Neural cell (in vitro differentiated cells): Measurements from ENCODE around the gene SND1. TPM values are rescaled to one million over a fixed set of nuclear protein-coding genes. Genes with fewer than 3 reads are reported as not detected.

Source experiments
- H2AFZ ChIP-seq: fragments of 200-600, 300-800 bp; sonication (generic), shearing (Covaris generic); 2 replicates; pipeline ENCODE4 v1.6.0; 2014; ENCODE audit warnings: low read depth, mild to moderate bottlenecking, antibody characterized with exemption, low read length, moderate library complexity
- H3F3A ChIP-seq: fragments of 200-600 bp; shearing (Covaris generic); 2 replicates; pipeline ENCODE4 v1.6.1; 2016; ENCODE audit warnings: mild to moderate bottlenecking, moderate library complexity, mixed read lengths, antibody characterized with exemption, low read length; ENCODE audit not compliant: insufficient read depth, poor library complexity, severe bottlenecking
- H3K27ac ChIP-seq: fragments of 200-600, 300-800 bp; sonication (generic), shearing (Covaris generic); 2 replicates; pipeline ENCODE4 v1.5.1; 2014; ENCODE audit warnings: mild to moderate bottlenecking, low read length, moderate library complexity
- H3K27me3 ChIP-seq: fragments of 300-800, 200-600 bp; sonication (generic), shearing (Covaris generic); 2 replicates; pipeline ENCODE4 v1.6.0; 2014; ENCODE audit warnings: mild to moderate bottlenecking, low read depth, low read length, moderate library complexity; ENCODE audit not compliant: insufficient read depth
- H3K36me3 ChIP-seq: fragments of 300-800, 200-600 bp; sonication (generic), shearing (Covaris generic); 2 replicates; pipeline ENCODE4 v1.5.1; 2014; ENCODE audit warnings: mild to moderate bottlenecking, antibody characterized with exemption, low read length, moderate library complexity; ENCODE audit not compliant: insufficient read depth
- H3K4me2 ChIP-seq: fragments of 300-800, 200-600 bp; sonication (generic), shearing (Covaris generic); 2 replicates; pipeline ENCODE4 v1.6.0; 2014; ENCODE audit warnings: mild to moderate bottlenecking, low read length
- H3K4me3 ChIP-seq: fragments of 300-800, 200-600 bp; sonication (generic), shearing (Covaris generic); 2 replicates; pipeline ENCODE4 v1.5.1; 2014; ENCODE audit warnings: mild to moderate bottlenecking, low read length, moderate library complexity
- H3K79me2 ChIP-seq: fragments of 200-600 bp; shearing (Covaris generic); replicated peaks from 2 replicates; pipeline ENCODE4 v1.6.0; 2014; ENCODE audit warnings: mild to moderate bottlenecking, low read length, moderate library complexity; ENCODE audit not compliant: insufficient read depth
- H3K9ac ChIP-seq: fragments of 300-800, 200-600 bp; sonication (generic), shearing (Covaris generic); 2 replicates; pipeline ENCODE4 v1.6.1; 2016; ENCODE audit warnings: mild to moderate bottlenecking, low read length, mixed read lengths
- H3K9me2 ChIP-seq: fragments of 200-600 bp; shearing (Covaris generic); 2 replicates; pipeline ENCODE4 v1.6.1; 2016; ENCODE audit warnings: mild to moderate bottlenecking, low read length, mixed read lengths; ENCODE audit not compliant: insufficient read depth
- H3K9me3 ChIP-seq: fragments of 200-600, 300-800 bp; sonication (generic), shearing (Covaris generic); 2 replicates; pipeline ENCODE4 v1.6.1; 2016; ENCODE audit warnings: mild to moderate bottlenecking, mixed run types, low read length, moderate library complexity, mixed read lengths
- H4K20me1 ChIP-seq: fragments of 200-600 bp; shearing (Covaris generic); 2 replicates; pipeline ENCODE4 v1.6.1; 2016; ENCODE audit warnings: mild to moderate bottlenecking, mixed run types; ENCODE audit not compliant: insufficient read depth
- CTCF ChIP-seq: fragments of 450-650 bp; IDR thresholded peaks from 2 replicates; pipeline ENCODE4 v1.5.1; 2014; ENCODE audit warnings: antibody characterized with exemption, mild to moderate bottlenecking, moderate library complexity; ENCODE audit not compliant: poor library complexity, severe bottlenecking
- EP300 ChIP-seq: fragments of 450-650 bp; conservative IDR thresholded peaks from 2 replicates; pipeline ENCODE4 v1.6.1; 2014; ENCODE audit warnings: antibody characterized with exemption, mild to moderate bottlenecking, moderate library complexity; ENCODE audit not compliant: poor library complexity, severe bottlenecking
- EZH2 ChIP-seq: fragments of 200-600, 300-800 bp; shearing (Covaris generic), sonication (generic); IDR thresholded peaks from 2 replicates; pipeline ENCODE4 v1.6.1; 2014; ENCODE audit warnings: antibody characterized with exemption, low read length, borderline replicate concordance, mild to moderate bottlenecking; ENCODE audit not compliant: insufficient read depth, poor library complexity, severe bottlenecking
- MXI1 ChIP-seq: fragments of 450-650 bp; conservative IDR thresholded peaks from 2 replicates; pipeline ENCODE4 v1.6.1; 2014; ENCODE audit warnings: antibody characterized with exemption, mild to moderate bottlenecking; ENCODE audit not compliant: poor library complexity, severe bottlenecking
- POLR2AphosphoS5 ChIP-seq: IDR thresholded peaks from 2 replicates; pipeline ENCODE4 v1.6.1; 2012
- RAD21 ChIP-seq: fragments of 450-650 bp; conservative IDR thresholded peaks from 2 replicates; pipeline ENCODE4 v1.6.1; 2014; ENCODE audit warnings: antibody characterized with exemption, mild to moderate bottlenecking, moderate library complexity
- REST ChIP-seq: IDR thresholded peaks from 2 replicates; pipeline ENCODE4 v1.6.1; 2012; ENCODE audit warnings: borderline replicate concordance
- SMC3 ChIP-seq: fragments of 450-650 bp; conservative IDR thresholded peaks from 2 replicates; pipeline ENCODE4 v1.6.1; 2014; ENCODE audit warnings: antibody characterized with exemption, mild to moderate bottlenecking, moderate library complexity; ENCODE audit not compliant: poor library complexity
- TAF1 ChIP-seq: IDR thresholded peaks from 2 replicates; pipeline ENCODE4 v1.6.1; 2012; ENCODE audit warnings: low read depth
- polyA plus RNA-seq: library from polyadenylated mRNA; depleted of rRNA; stranded (reverse); fragments of >200 nt; gene quantifications from 2 replicates; pipeline ENCODE4 v1.2.3, GENCODE V29; 2014

The SND1 gene
- polyA plus RNA-seq, 1 donor from 2014 or later, result 37.4 TPM

GRCh38 chr7:128115336-128115820, 463.4 kb downstream of the SND1 start:
- no peaks in the 10 kb centered on the region for H3K36me3 ChIP-seq
- H3K9me2 ChIP-seq, result no peaks in the 10 kb centered on the region
- no peaks in the 10 kb centered on the region for H3K9me3 ChIP-seq
- no peaks in the 10 kb centered on the region for H3F3A ChIP-seq
- H3K9ac ChIP-seq, result no peak overlapping the region
- no peak overlapping the region for H3K4me2 ChIP-seq
- no peaks in the 10 kb centered on the region for H3K79me2 ChIP-seq
- H3K4me3 ChIP-seq, result no peak overlapping the region
- H4K20me1 ChIP-seq, result no peaks in the 10 kb centered on the region
- H3K27me3 ChIP-seq, result no peaks in the 10 kb centered on the region
- H3K27ac ChIP-seq, result no peak overlapping the region
- TF ChIP-seq RAD21 (no peak), EZH2 (no peak), MXI1 (no peak), SMC3 (no peak), TAF1 (no peak), EP300 (no peak), POLR2AphosphoS5 (no peak), CTCF (no peak), REST (no peak)
- no peak overlapping the region for H2AFZ ChIP-seq

GRCh38 chr7:128115821-128116723, 464.1 kb downstream of the SND1 start:
- Histone ChIP-seq H3K79me2 (no peaks in the 10 kb centered on the region), H3K9ac (no peak overlapping the region), H4K20me1 (no peaks in the 10 kb centered on the region), H3F3A (no peaks in the 10 kb centered on the region), H3K4me3 (no peak overlapping the region), H3K9me3 (no peaks in the 10 kb centered on the region), H3K4me2 (no peak overlapping the region), H2AFZ (no peak overlapping the region), H3K9me2 (no peaks in the 10 kb centered on the region), H3K27me3 (no peaks in the 10 kb centered on the region), H3K27ac (no peak overlapping the region), H3K36me3 (no peaks in the 10 kb centered on the region)
- no peak for TF ChIP-seq RAD21
- TF ChIP-seq POLR2AphosphoS5, result no peak
- TF ChIP-seq EP300, result no peak
- TF ChIP-seq SMC3, result no peak
- no peak for TF ChIP-seq CTCF
- no peak for TF ChIP-seq MXI1
- no peak for TF ChIP-seq EZH2
- TF ChIP-seq TAF1, result no peak
- no peak for TF ChIP-seq REST
